RWPE1 (cell line): ENCODE results near the gene TIMM10B.

Source experiments
- CTCF ChIA-PET: fragments of 350-600 bp; sonication (Branson Sonifier 250); formaldehyde crosslinking; extraction: SDS; loops from one replicate; lab custom pipeline; 2021; lab: Yijun Ruan, JAX
- POLR2A ChIA-PET: fragments of 400-600 bp; formaldehyde crosslinking; extraction: SDS; loops from one replicate; lab custom pipeline; 2020; ENCODE audit warnings: antibody characterized with exemption; ENCODE audit not compliant: low non-redundant PET; lab: Yijun Ruan, JAX
- DNase-seq: peaks from one replicate; pipeline ENCODE4 v3.0.0; 2012; ENCODE audit warnings: low spot score
- H3K27ac ChIP-seq: fragments of 450-650 bp; 2 replicates; pipeline ENCODE4 v1.5.1; 2017
- TF ChIP-seq, protein P1 (sequence below): fragments of 450-650 bp; conservative IDR thresholded peaks from 2 replicates; pipeline ENCODE4 v1.5.1; 2017; ENCODE audit warnings: low read depth, mild to moderate bottlenecking

The TIMM10B gene

DNA sequence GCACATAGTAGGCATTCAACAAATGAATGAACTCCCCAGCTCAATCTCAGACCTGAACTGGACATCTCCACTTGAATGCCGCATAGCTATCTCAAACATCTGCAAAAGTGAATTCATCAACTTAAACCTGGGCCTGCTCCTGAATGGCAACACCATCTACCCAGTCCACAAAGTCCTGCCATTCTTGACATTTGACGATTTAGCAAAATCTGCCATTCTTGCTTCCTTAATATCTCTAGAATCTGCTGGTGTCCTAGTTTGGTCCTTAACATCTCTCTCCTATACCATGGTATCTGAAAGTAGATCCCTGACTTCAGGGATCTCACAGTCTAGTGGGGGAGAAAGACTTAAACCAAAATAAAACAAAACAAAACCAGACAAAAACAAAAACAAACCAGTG, 28.1 kb upstream of the TIMM10B start:
- POLR2A ChIA-PET, result no interaction called here

DNA sequence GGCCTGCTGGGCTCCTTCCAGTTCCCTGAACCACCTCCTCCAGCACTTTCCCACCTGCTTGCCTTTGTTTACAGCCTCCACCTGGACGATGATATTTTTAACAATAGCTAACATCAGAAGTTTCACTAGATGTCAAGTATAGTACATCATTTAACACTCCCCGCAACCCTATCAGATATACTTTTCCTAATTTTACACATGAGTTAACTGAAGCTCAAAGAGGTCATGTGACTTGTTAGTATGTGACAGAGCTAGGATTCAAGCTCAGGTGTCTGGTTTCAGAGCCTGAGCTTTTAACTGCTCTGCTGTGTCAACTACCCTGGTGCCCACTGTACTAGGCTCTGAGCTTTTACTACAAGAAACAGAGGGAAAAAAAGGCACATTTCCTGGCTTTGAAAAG, 26.2 kb upstream of the TIMM10B start:
- POLR2A ChIA-PET, result no interaction called here
- no peak overlapping the region for H3K27ac ChIP-seq
- TF ChIP-seq, protein P1, sequence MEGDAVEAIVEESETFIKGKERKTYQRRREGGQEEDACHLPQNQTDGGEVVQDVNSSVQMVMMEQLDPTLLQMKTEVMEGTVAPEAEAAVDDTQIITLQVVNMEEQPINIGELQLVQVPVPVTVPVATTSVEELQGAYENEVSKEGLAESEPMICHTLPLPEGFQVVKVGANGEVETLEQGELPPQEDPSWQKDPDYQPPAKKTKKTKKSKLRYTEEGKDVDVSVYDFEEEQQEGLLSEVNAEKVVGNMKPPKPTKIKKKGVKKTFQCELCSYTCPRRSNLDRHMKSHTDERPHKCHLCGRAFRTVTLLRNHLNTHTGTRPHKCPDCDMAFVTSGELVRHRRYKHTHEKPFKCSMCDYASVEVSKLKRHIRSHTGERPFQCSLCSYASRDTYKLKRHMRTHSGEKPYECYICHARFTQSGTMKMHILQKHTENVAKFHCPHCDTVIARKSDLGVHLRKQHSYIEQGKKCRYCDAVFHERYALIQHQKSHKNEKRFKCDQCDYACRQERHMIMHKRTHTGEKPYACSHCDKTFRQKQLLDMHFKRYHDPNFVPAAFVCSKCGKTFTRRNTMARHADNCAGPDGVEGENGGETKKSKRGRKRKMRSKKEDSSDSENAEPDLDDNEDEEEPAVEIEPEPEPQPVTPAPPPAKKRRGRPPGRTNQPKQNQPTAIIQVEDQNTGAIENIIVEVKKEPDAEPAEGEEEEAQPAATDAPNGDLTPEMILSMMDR, result no peak
- DNase-seq, result no peak
- CTCF ChIA-PET, result no interaction called here

More for the DNA sequence above, 28.1 kb upstream of the TIMM10B start:
- H3K27ac ChIP-seq, result no peak overlapping the region
- TF ChIP-seq, protein P1, result no peak
- no peak for DNase-seq
- CTCF ChIA-PET, result no interaction called here

DNA sequence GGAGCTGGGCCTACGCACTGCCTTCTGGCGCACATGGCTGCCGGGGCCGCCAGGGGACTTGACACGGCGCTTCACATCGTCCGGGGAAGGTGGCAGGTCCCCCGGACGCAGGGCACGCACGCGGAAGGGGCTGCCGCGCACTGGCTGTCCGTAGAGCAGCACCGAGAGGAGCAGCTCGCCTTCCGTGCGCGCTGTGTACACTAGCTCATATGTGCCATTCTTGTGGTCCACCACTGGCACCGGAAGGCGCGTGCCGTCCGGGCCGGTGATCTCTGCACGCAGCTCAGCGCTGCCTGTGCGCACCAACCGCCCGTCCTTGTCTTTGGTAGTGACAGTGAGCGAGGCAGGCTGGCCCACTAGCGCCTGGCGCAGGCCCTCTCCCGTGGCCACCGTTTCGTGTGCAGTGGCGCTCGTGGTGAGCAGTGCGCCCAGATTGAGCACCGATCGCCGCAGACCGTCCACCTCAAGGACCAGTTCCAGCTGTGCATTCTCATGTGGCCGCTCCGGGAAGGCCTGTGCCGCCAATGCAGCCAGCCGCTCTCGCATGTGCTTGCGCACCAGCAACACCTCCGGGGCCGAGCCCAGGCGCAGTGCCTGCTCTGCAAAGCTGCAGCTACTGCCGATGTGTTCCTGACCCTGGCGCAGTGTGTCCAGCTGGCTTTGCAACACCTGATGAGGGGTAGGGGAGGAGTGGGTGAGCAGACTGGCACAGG, 24.8 kb upstream of the TIMM10B start:
- no peak for DNase-seq
- TF ChIP-seq, protein P1, result no peak
- ChIA-PET POLR2A (no interaction called here), CTCF (interaction anchor here (0.6 to 1.2 kb wide), 2 partner anchors 77 to 95 kb away, joined by 3 to 4 read pairs; no protein-coding TSS in a partner anchor)
- no peak overlapping the region for H3K27ac ChIP-seq

DNA sequence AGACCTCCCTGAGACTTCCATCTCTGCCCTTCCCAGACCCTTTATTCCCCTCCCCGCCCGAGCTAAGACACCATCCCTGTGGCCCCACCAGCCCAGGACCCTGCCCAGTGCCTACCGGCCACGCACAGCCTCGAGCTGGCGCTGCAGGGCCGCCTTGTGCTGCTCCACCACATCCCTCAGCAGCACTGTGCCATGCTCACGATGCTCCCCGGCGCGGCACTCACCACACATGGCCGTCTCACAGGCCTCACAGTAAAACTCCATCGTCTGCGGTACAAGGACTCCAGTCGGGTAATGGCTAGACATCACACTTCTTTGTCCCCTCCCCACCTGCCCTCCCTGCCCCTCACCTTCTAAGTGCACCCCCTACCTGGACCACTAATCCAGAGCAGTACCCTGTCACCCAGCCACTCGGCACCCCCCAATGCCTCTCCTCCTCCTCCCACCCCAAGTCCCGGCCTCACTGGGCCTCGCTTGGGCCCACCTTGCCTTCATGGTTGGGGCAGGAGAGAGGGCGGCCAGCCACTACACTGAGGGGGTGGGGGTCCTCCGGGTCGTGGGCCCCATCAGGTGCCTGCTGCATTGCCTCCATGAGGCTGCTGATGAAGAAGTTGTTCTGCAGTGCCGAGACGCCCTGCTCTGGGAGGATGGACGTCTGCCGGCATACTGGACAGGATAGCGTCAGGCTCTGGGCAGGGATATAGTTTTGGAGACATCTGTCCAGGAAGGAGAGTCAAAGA, 23.6 kb upstream of the TIMM10B start:
- CTCF ChIA-PET, result interaction anchor here (0.6 kb wide), 2 partner anchors 14 to 32 kb away, joined by 3 to 4 read pairs; no protein-coding TSS in a partner anchor
- H3K27ac ChIP-seq, result no peak overlapping the region
- DNase-seq, result no peak
- TF ChIP-seq, protein P1, result no peak
- POLR2A ChIA-PET, result no interaction called here

DNA sequence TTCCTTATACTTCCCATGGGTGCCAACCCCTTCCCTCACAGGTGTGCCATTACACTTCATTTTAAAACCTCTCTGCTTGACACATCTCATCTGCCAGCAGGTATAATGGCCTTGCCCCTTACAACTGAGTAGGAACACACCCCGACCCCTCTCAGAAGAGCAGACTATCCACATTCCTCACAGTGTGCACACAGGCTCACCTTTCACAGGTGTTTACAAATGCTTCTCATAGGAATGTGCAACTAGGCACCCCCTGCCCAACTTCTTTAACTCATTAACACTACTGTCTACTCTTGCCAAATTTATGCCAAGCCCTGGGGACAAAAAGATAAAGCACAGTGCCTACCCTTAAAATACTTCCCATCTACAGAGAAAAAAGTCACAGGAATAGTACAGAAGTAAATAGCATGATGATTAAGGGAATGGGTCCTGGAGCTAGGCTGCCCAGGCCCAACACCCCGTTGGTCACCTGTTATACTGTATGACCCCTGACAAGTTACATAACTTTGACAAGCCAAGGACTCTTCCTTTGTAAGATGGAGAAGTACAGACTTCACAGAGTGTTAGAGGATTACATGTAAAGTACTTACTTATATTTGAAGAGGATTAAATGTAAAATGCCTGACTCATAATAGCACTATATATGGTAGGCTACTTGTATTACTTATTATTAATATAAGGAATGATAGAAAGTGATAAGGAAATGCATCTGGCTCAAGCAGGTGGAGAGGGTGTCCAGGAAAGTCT, 22.8 kb upstream of the TIMM10B start:
- no peak for DNase-seq
- TF ChIP-seq, protein P1, result no peak
- CTCF ChIA-PET, result interaction anchor here (0.6 kb wide), 1 partner anchor 49 kb away, joined by 3 read pairs; no protein-coding TSS in a partner anchor
- POLR2A ChIA-PET, result no interaction called here
- H3K27ac ChIP-seq, result no peak overlapping the region

DNA sequence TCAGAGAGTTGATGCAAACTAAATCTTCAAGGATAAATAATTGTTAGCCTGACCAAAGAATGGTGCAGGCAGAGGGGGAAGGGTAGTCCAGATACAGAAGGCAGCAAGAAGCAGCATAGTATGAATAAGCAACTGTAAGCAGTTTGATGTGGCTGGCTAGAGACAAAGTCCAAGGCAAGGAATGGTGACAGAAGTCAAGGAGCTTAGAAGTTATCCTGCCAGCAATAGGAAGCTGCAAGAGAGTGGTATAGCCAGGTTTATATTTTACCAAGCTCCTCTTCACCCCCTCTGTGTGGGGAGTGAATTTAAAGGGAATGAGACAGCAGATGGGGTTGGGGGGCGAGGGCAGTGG, 22.2 kb upstream of the TIMM10B start:
- no peak for DNase-seq
- H3K27ac ChIP-seq, result no peak overlapping the region
- ChIA-PET POLR2A (no interaction called here), CTCF (interaction anchor here (0.6 kb wide), 1 partner anchor 49 kb away, joined by 3 read pairs; no protein-coding TSS in a partner anchor)
- TF ChIP-seq, protein P1, result no peak
